ENCODE measurements around the gene EMC9. TPM values are rescaled to one million over a fixed set of nuclear protein-coding genes. Genes with fewer than 3 reads are reported as not detected.
A peak's percentile ranks its signal among the peaks of the same experiment; 100 is the strongest.

EMC9 gene
- polyA plus RNA-seq, 3 donors = 6.4 to 9.4 (median 8.5) TPM

DNA sequence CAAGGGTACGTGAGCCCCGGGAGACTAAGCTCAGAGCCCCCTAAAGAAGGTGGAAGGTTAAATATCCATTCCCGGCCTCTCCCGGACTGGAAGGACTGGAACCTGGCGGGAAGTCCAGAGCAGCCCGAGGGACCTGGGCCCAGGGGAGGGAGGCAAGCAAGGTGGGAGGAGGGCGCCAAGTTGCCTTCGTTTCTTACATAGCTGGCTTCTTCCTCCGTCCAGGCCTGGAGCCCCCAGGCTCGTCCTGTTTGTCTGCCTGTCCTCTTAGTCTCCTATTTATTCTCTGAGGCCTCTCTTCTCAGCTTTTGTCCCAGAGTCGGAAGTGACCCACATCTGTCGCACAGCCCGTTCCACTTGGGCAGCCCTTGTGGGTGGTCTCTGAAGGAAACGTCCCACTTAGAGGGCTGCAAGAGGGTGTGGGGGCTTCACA, 46.5 kb downstream of the EMC9 start:
- peak overlapping the region; percentile 96 to 97 for H3K4me3 Mint-ChIP-seq
- peak overlapping the region; percentile 90 for H3K9ac ChIP-seq (ENCODE audit: insufficient read depth, low read length, poor library complexity, severe bottlenecking)
- no peaks in the 10 kb centered on the region for H3K9me3 ChIP-seq (replicated peaks in 1 of 2; ENCODE audit: control insufficient read depth in 1 of 2, insufficient read depth in 1 of 2, low read length in 2 of 2)
- H3K27ac ChIP-seq (ENCODE audit: low read depth in 1 of 2, low read length in 2 of 2) = peak overlapping the region; percentile 68 to 92
- H3K4me2 ChIP-seq (replicated peaks; ENCODE audit: extremely low read depth, low read length, poor library complexity, severe bottlenecking) = peak overlapping the region; percentile 98
- no peaks in the 10 kb centered on the region for H3K27me3 ChIP-seq (ENCODE audit: control insufficient read depth in 2 of 2, insufficient read depth in 2 of 2, low read length in 2 of 2)
- under 1% methylated on average over 12 of the region's 14 CpGs for WGBS (ENCODE audit: insufficient coverage)
- H3K27me3 Mint-ChIP-seq (ENCODE audit: low read depth in 3 of 3) = peaks cover 0 to 2% (median 1%) of the 10 kb centered on the region in 3 donors
- H3K36me3 Mint-ChIP-seq = peaks cover 20 to 28% of the 10 kb centered on the region in 2 donors
- peaks cover 12 to 25% of the 10 kb centered on the region in 2 donors for H3K36me3 ChIP-seq (replicated peaks in 1 of 2; ENCODE audit: control insufficient read depth in 1 of 2, insufficient read depth in 2 of 2, low read length in 2 of 2)
- peaks cover 20% of the 10 kb centered on the region for H4K20me1 ChIP-seq (ENCODE audit: insufficient read depth, low read length)
- no peak for DNase-seq
- H3K4me3 ChIP-seq (replicated peaks in 1 of 3; ENCODE audit: low read depth in 2 of 3, low read length in 3 of 3) = peak overlapping the region; percentile 64 to 98 (median 72)
- peaks cover 34% of the 10 kb centered on the region for H3K79me2 ChIP-seq (ENCODE audit: insufficient read depth, low read length)
- H3K9me3 Mint-ChIP-seq = peaks cover 0 to 3% (median 0%) of the 10 kb centered on the region in 7 donors
- intact Hi-C loops (cut with micrococcal nuclease) = loop anchor here in 1 of 2 donors (2.0 kb wide), 1 partner anchor 14 kb away; no protein-coding TSS in a partner anchor
- H3K4me1 ChIP-seq (ENCODE audit: control insufficient read depth in 1 of 2, insufficient read depth in 2 of 2, low read length in 2 of 2) = peaks cover 50 to 64% of the 10 kb centered on the region in 2 donors
- H2AFZ ChIP-seq (ENCODE audit: insufficient read depth, low read depth, low read length, poor library complexity, severe bottlenecking) = peak overlapping the region; percentile 89
- H3K4me1 Mint-ChIP-seq = peaks cover 57% of the 10 kb centered on the region
- TF ChIP-seq, protein P1, sequence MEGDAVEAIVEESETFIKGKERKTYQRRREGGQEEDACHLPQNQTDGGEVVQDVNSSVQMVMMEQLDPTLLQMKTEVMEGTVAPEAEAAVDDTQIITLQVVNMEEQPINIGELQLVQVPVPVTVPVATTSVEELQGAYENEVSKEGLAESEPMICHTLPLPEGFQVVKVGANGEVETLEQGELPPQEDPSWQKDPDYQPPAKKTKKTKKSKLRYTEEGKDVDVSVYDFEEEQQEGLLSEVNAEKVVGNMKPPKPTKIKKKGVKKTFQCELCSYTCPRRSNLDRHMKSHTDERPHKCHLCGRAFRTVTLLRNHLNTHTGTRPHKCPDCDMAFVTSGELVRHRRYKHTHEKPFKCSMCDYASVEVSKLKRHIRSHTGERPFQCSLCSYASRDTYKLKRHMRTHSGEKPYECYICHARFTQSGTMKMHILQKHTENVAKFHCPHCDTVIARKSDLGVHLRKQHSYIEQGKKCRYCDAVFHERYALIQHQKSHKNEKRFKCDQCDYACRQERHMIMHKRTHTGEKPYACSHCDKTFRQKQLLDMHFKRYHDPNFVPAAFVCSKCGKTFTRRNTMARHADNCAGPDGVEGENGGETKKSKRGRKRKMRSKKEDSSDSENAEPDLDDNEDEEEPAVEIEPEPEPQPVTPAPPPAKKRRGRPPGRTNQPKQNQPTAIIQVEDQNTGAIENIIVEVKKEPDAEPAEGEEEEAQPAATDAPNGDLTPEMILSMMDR (IDR thresholded peaks at IDR 0.05) = no peak
- H3K27ac Mint-ChIP-seq = peak overlapping the region; percentile 89 to 95 (median 93)

DNA sequence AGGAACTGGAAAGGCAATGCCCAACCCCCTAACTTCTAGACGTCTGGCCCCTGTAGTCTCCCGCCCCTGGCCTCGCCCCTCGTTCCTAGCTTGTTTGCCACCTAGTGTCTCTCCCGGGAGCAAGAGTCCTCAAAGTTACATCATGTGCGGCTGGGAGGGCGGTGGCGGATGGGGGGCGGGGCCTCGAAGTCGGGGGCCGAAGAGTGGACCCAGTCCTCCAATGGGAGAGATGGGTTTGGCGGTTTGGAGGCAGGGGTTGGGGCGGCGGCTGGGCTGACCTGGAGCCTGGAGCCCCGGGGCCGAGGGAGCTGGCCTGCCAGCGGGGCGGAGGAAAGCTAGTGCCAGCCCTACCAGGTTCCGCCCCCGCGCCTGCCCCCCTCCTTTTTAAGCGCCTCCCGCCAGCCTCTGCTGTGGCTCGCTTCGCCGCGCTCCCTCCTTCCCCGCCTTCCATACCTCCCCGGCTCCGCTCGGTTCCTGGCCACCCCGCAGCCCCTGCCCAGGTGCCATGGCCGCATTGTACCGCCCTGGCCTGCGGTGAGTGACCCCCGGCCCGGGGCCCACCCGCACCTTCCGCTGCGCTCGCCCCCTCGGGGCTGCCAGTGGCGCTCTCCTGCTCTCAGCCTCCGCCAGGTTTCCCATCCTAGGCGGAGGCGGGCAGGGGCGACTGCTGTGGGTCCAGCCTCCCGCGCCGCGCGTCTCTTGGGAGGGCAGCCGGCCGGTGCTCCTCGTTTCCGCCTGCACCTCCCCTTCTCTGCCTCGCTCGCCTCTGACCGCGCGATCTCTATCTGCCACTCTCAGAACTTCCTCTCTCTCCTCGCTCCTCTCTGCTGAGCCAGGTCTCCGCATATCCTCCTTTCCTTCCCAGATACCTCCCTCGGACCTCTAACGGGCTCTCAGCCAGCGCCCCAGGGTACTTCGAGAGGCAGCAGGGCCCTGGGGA, 47.2 kb downstream of the EMC9 start, which contains the start of gene PCK2:
Gene PCK2 (plus strand): TSS at position 411 of the 940 bp plus-strand sequence. CDS start 95 bp downstream, at position 506.
- Histone ChIP-seq H3K27me3 (ENCODE audit: control insufficient read depth in 2 of 2, insufficient read depth in 2 of 2, low read length in 2 of 2) (no peaks in the 10 kb centered on the region), H3K9me3 (replicated peaks in 1 of 2; ENCODE audit: control insufficient read depth in 1 of 2, insufficient read depth in 1 of 2, low read length in 2 of 2) (no peaks in the 10 kb centered on the region), H3K79me2 (ENCODE audit: insufficient read depth, low read length) (peaks cover 34% of the 10 kb centered on the region), H3K4me1 (ENCODE audit: control insufficient read depth in 1 of 2, insufficient read depth in 2 of 2, low read length in 2 of 2) (peaks cover 43 to 58% of the 10 kb centered on the region in 2 donors), H2AFZ (ENCODE audit: insufficient read depth, low read depth, low read length, poor library complexity, severe bottlenecking) (peak within 1 kb of the TSS; percentile 89), H3K9ac (ENCODE audit: insufficient read depth, low read length, poor library complexity, severe bottlenecking) (peak within 1 kb of the TSS; percentile 90), H3K36me3 (replicated peaks in 1 of 2; ENCODE audit: control insufficient read depth in 1 of 2, insufficient read depth in 2 of 2, low read length in 2 of 2) (peaks cover 9 to 20% of the 10 kb centered on the region in 2 donors), H3K27ac (ENCODE audit: low read depth in 1 of 2, low read length in 2 of 2) (peak within 1 kb of the TSS; percentile 68 to 92), H3K4me2 (replicated peaks; ENCODE audit: extremely low read depth, low read length, poor library complexity, severe bottlenecking) (peak within 1 kb of the TSS; percentile 98), H3K4me3 (replicated peaks in 1 of 3; ENCODE audit: low read depth in 2 of 3, low read length in 3 of 3) (peak within 1 kb of the TSS; percentile 64 to 98 (median 72)), H4K20me1 (ENCODE audit: insufficient read depth, low read length) (peaks cover 17% of the 10 kb centered on the region)
- intact Hi-C loops (cut with micrococcal nuclease) = loop anchor here in 1 of 2 donors (2.0 kb wide), 1 partner anchor 15 kb away; no protein-coding TSS in a partner anchor
- Mint-ChIP-seq H3K27ac (peak within 1 kb of the TSS; percentile 89 to 95 (median 93)), H3K27me3 (ENCODE audit: low read depth in 3 of 3) (peaks cover 0 to 2% (median 1%) of the 10 kb centered on the region in 3 donors), H3K4me3 (peak within 1 kb of the TSS; percentile 96 to 97), H3K9me3 (peaks cover 0 to 3% (median 0%) of the 10 kb centered on the region in 7 donors), H3K36me3 (peaks cover 15 to 22% of the 10 kb centered on the region in 2 donors), H3K4me1 (peaks cover 50% of the 10 kb centered on the region)
- peak; percentile 79 to 85 (median 81) for DNase-seq
- TF ChIP-seq, protein P1 (IDR thresholded peaks at IDR 0.05) = no peak
- WGBS (ENCODE audit: insufficient coverage) = under 1% methylated on average over 56 of the region's 68 CpGs

Data from CD14-positive monocyte (primary cell).